NCI-H2196 treated with DMSO at 0.1 percent for 48 hours (cell line): ENCODE results near the gene PLIN5.
"Not testable (repeated sequence)": the region's sequence is repeated elsewhere in the genome, so short reads cannot be mapped to it uniquely, and the experiment has no call there.

Experiments used
- DNase-seq: peaks from one replicate; lab custom pipeline; 2025; ENCODE audit not compliant: unreplicated experiment; lab: John Stamatoyannopoulos, UW

The PLIN5 gene

DNA sequence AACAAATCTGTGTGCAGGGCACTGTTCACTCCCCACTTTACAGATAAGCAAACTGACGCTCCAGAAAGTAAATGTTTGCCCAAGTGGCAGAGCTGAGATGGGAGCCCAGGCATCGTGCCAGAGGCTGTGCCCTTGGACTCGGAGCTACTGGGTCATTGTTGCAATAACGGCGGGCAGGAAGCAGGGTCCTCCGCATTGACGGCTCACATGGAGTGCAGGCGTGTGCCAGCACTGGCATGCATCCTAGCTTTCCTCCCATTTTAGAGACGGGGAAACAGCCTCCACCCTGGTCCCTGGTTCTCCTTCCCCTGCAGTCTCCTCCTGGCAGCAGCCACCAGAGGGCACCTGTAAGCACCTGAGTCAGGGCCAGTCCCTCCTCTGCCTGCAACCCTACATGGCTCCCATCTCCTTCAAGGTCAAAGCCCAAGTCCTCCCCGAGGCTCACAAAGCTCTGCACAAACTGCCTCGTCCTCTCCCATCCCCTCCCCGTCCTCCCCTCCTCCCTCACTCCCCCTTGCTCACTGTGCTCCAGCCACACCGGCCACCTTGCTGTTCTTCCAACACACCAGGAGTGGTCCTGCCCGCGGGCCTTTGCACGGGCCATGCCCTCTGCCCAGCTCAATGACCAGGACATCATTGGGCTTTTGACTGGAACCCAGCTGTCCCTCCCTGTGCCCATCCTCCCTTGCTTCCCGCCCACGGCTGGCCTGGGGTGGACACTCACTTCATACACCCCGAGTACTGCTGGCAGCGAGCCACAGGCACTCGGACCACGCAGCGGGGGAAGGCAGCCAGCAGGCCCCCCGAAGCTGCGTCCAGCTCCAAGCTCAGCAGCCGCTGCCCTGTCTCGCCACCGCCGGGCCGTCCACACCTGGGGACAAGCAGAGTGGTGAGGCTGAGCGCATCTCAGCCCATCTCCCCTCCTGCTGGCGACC, 12.5 kb upstream of the PLIN5 start:
- no peak for DNase-seq

DNA sequence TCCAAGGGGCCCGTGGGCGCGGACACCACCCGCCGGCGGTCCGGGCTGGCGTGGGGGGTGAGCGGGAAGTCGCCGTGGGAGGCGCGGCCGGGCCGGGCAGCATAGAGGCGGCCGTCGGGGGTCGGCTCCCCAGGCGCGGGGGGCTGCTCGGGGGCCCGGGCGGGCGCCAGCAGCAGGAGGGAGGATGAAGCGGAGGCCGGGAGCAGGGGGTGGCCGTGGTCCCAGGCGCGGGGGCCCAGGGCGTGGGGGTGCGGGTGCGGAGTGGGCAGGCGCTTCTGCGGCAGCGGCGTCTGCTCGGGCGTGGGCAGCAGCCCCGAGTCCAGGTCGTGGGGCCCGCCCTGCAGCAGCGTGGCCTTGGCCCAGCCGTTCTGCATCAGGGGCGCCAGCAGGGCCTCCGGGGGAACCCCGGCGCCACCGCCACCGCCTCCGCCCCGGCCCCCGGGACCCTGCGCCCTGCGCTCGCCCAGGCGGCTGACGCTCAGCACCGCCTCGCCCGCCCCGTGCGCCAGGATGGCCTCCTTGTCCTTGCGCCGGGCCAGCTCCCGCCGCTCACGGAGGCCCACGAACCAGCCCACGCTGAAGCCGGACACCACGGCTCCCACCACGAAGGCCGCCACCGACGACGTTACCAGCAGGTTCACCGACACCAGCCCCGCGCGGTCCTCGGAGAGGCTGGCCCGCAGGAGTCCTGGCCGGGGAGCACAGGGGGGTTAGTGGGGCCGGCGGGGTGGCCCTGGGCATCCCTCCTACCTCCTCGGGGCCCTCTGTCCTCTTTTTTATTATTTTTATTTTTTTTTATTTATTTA, 9.0 kb upstream of the PLIN5 start:
- DNase-seq, result no peak

DNA sequence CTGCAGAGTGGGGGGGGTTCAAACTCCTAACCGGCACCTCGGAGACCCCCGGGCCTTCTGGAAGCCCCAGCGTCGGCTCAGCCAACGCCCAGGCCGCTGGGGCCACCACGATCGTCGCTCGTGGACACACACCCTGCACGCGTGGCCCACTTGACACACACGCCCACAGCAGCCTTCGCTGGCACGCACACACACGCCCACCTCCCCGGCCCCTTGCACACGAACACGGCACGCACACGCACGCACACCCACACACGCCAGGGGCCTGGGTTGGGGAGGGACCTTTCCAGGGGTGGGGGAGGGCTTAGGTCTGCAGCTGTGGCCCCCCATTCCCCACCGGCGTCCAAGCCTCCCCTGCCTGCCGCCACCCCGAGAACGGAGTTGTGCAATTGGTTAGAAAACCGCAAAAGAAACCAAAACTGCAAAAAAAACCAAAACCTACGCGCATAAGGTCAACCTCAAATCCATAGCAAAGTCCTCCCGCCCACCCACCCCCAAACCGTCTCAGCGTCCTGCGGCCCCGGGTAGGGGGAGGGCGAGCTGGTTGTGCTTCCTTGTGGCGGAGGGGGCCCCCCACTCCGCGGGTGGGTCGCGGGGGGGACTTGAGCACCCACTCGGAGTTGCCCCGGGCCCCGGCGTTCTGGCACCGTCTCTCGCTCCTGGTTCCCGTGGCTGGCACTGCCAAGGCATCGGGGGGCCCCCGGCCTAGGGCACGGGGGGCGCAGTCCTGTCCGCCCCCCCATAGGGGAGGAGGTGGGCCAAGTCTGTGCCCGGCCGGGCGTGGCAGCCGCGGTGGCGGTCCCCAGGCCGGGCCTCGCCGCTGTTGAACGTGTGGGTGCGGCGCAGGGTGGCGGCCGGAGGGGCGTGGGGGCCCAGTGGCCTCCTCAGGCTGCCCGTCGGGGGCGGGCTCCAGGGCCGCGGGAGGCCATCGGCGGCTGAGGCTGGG, 8.1 kb upstream of the PLIN5 start:
- no peak for DNase-seq

DNA sequence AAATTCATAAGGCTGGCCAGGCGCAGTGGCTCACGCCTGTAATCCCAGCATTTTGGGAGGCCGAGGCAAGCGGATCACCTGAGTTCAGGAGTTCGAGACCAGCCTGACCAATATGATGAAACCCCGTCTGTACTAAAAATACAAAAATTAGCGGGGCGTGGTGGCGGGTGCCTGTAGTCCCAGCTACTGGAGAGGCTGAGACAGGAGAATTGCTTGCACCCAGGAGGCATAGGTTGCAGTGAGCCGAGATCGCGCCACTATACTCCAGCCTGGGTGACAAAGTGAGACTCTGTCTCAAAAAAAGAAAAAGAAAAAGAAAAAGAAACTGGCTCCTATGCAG, 6.8 kb upstream of the PLIN5 start:
- not testable (repeated sequence) for DNase-seq

DNA sequence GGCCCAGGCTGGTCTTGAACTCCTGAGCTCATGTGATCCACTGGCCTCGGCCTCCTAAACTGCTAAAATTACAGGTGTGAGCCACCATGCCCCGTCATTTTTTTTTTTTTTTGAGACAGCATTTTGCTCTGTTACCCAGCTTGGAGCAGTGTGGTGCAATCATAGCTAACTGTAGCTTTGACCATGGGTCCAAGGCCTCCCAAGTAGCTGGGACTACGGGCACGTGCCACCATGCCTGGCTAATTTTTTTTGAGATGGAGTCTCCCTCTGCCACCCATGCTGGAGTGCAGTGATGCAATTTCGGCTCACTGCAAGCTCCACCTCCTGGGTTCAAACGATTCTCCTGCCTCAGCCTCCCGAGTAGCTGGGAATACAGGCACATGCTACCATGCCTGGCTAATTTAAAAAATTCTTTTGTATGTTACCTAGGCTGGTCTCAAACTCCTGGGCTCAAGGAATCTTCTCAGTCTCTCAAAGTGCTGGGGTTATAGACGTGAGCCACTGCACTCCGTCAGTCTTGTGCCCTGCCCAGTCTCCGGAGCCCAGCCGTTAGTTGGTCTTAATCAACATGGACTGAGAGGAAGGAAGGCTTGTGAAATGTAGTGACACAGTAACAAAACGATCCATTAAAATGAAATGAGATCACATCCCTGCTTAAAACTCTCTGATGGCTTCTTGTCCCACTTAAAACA, 6.2 kb upstream of the PLIN5 start:
- DNase-seq, result no peak

DNA sequence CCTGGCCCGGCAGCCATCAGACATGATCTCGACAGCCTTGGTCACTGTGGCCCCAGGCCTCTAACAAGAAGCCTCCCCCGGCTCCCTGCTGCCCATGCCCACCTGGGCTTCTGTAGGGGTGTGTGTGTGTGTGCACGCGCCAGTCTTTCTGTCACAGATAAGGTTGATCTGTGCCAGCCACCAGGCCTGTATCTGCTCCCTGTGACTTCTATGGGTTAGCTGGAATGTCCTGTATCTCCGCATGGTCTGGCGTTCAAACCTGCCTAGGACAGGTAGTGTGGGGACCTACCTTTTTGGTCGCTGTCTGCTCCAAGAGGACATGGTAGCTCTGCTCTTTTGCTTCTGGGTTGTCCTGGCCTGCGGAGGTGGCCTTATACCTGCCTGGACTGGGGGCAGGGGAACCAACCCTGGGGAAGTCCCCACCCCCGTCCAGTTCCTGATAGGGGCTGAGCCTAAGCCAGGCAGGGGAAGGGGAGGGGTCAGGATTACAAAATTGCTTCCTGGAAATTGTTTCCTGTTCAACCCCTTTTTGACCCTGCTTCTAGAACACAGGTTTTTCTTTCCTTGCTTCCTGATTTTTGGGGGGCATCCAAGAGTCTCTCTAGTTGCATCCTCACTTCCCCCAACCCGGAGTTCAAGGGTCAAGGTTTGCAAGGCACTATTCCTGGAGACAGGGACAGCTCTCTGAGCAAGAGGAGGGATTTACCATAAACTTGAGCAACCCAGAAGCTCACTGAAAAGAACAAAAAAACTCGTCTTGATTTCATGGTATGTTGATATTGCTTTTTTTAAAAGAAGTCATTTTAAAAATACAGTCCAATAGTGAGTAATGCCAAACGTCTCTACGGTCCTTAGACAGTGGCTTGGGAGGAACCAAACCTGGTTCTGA, 4.9 kb upstream of the PLIN5 start, which contains the start of gene LRG1:
TSS of gene LRG1 (minus strand) at position 344 of the 889 bp plus-strand sequence. CDS start at position 321, 23 bp downstream.
- peak; percentile 51 for DNase-seq

DNA sequence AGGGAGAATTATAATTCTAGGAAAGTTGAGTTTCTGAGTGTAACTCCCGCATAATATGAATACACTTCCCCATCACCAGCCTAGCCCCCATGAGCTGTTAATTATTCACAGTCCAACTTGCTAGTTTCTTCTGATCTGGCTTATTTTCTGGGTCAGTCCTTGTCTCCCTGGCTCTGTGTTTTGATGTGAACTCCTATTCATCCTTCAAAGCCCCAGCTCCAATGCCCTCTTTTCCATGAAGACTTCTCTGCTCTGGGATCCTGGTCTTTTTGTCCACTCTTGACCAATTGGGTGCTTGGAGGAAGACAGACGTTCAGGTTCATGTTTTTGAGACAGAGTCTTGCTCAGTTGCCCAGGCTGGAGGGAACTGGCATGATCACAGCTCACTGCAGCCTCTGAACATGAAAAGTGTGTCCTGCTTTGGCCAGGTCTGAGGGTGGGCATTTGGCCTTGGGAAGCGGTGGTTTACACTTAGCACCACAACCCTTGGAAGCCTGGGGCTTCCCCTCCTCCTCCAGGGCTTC, 4.2 kb upstream of the PLIN5 start:
- no peak for DNase-seq

DNA sequence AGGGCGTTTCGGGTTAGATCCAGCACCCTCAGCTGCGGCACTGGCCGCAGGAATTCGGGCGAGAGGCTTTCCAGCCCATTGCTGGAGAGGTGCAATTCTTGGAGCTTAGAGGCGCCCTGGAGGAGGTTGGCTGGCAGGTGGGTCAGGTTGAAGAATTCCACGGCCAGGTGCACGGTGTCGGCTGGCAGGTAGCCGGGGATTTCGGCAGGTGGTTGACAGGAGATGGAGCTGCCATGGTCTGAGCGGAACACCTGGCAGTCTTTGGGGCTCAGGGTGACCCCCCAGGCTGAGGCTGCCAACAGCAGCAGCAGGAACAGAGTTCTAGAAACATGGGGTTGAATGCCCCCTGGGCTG, 3.6 kb upstream of the PLIN5 start:
- peak; percentile 77 for DNase-seq

DNA sequence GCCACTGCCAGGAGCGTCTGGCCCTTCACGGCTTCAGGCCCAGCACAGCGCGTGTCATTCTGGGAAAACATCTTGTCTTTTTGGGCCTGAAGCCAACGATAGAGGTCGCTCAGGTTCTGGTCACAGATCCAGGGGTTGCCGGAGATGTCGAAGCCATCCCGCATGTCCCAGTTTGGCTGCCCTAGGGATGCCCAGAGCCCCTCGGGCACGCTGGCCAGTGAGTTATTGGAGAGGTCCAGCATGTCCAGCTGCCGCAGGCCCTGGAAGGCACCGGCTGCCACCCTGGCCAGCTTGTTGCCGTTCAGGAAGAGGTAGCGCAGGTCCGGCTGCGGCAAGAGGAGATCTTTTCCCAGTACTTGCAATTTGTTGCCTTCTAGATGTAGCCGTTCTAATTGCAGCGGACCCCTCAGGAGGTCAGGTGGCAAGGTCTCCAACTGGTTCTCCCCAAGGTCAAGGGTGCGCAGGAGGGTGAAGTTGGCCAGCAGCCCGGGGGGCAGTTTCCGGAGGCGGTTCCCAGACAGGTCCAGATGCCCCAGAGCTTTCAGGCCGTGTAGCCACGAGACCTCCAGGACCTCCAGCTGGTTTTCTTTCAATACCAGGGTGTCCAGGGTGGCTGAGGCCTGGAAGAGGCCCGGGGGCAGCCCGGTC, 3.1 kb upstream of the PLIN5 start:
- DNase-seq, result no peak

DNA sequence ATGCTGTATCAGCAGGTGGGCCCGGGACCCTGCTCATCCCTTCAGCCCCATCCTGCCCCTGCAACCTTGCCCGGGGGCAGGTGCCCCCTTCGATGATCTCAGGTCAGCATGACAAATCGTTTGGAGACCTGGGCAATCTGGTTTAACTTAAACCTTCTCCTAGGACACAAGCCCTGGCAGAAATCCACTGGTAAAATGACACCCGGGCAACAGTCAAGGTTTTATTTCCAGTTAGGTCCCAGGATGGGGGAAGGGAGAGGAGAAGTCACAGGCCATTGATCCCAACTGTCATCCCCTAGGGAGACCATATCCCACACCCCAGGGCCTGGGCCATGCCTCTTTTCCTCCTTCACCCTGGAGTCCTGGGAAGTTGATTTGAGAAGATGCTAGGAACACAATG, 1.8 kb upstream of the PLIN5 start:
- DNase-seq, result peak; percentile 30

DNA sequence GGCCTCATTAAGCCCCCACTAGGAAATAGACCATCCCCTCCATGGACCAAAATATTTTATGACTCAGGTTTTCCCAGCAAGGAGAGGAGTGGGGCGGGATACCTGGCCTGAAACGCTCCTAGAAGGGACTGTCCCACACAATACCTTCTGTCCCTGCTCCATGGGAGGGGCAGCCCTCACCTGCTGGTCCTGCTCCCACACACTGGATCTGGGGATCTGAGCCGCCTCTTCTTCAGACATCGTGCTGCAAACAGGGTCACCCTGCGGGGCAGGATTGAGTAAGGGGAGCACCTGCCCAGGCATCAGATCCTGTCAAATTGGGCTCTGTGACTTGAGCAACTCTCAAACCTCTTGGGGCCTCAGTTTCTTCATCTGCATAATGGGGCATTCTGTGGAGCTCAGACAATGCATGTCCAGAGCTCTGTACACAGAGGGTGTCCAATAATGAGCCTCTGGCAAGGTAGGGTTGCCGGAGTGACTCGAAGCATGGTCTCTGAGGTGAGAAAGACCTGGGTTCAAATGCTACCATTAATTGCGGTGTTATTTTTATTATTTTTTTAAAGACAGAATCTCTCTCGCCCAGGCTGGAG, 1.1 kb downstream of the PLIN5 start:
- DNase-seq, result no peak

DNA sequence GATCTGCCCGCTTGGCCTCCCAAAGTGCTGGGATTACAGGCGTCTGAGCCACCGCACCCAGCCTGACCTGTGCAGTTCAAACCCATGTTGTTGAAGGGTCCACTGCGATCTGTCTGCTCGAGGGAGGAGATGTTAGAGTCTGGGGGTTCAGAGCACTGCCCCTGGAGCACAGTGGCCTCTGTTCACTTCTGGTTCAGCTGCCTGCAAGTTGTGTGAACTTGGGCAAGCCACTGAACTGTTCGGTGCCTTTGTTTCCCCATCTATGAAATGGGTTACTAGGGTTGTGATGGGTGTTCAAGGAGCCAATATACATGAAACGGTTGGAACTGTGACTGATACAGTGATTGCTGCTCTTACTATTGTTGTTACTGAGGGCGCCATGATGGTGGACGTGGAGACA, 1.7 kb downstream of the PLIN5 start:
- DNase-seq, result no peak

DNA sequence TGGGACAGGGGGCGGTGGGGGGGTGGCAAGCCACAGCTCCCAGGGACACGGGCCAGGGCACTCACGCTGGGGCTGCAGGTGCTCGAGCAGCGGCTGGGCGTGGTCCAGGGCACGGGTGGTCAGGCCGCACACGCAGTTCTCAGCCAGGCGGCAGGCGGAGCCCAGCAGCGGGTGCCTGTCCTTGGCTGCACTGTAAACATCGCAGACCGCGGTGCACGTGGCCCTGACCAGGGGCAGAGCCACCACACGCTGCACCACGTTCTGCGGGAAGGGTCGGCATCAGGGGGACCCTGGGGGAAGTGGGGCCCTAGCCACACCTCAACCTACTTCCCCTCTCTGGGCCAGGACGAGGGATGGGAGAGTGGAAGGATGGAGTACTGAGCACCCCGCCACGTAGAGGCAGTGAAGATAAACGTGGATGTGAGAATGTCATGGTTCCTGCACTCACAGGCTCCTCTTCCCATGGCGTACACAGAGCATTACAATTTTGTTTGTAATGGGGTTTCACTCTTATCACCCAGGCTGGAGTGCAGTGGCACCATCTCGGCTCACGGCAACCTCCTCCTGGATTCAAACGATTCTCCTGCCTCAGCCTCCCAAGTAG, 3.4 kb downstream of the PLIN5 start:
- DNase-seq, result no peak

DNA sequence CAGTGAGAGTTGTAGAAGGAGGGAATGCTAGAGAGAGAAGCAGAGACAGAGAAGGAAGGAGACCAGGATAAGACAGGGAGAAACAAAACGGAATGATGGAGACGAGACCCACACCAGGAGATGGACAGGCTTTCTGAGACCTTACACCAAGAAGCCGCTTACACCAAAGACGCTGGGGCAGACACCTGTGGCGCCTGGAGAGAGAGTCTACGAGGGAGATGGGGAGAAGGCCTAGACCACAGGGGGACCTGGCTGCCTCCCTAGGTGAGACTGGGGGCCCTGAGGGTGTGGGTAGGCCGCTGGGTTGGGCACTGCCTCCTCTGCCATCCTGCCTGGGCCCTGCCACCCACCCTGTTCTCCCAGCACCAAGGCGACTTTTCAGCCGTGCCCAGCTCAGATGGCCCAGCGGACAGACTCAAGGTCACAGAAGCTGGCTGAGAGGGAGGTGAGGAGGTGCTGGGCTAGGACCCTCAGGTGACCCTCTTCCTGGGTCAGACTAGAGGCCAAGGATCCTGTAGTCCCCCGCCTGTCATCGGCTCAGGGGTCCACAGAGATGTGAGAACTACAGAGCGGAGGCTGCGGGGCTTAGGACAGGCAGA, 5.0 kb downstream of the PLIN5 start:
- no peak for DNase-seq

DNA sequence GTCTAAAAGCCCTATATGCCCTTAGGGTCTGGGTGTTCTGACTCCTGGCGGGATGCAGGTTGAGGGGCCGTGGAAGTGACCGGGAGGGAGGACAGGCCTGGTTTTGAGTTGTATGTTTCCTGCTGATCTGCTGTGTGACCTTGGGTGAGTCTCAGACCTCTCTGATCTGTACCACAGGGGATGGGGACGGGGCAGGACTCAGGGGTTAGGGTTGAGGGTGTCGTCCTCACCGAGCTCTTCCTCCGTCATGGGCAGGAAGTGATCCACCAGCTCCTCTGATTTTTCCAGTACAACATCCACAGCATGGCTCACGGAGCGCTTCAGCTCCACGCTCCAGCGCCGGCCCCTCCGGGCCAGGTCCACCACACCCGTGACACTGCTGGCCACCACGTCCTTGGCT, 6.2 kb downstream of the PLIN5 start:
- no peak for DNase-seq

DNA sequence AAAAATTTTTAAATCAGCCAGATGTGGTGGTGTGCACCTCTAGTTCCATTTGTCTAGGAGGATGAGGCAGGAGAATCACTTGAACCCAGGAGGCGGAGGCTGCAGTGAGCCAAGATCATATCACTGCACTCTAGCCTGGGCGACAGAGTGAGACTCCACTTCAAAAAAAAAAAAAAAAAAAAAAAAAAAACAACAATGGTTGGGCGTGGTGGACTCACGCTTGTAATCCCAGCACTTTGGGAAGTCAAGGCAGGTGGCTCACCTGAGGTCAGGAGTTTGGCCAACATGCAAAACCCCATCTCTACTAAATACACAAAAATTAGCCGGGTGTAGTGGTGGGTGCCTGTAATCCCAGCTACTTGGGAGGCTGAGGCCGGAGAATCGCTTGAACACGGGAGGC, 7.6 kb downstream of the PLIN5 start:
- not testable (repeated sequence) for DNase-seq

DNA sequence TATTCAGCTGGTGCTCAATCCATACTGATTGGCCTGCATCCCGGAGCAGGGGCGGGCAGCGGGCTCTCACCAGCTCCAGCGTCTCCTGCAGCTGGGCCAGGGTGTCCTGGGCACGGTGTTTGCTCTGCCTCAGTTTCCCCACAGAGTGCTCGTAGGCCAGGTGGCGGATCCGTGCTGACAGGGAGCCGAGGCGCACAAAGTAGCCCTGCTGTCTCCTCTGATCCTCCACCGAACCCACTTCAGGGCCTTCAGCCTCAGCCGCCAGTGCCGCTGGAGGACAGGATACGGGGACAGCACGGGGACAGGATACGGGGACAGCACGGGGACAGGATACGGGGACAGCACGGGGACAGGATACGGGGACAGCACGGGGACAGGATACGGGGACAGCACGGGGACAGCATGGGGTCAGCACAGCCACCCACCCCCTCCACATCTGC, 9.4 kb downstream of the PLIN5 start:
- no peak for DNase-seq
